PC-9 (cell line): ENCODE data around the gene CEP68. TPM values are rescaled to one million over a fixed set of nuclear protein-coding genes. Genes with fewer than 3 reads are reported as not detected.

Source experiments
- BruUV-seq: library from RNA; stranded (reverse); fragments of 400-500 nt; replicated peaks from 2 replicates; lab custom pipeline; 2021; lab: Mats Ljungman, UMichigan
- CTCF ChIA-PET: fragments of 300-600 bp; sonication (Branson Sonifier 250); formaldehyde crosslinking; loops from one replicate; lab custom pipeline; 2022; ENCODE audit warnings: antibody characterized with exemption; lab: Charles Lee
- POLR2A ChIA-PET: fragments of 300-600 bp; sonication (Branson Sonifier 250); formaldehyde crosslinking; loops from one replicate; lab custom pipeline; 2022; ENCODE audit warnings: antibody characterized with exemption; ENCODE audit not compliant: unreplicated experiment; lab: Charles Lee
- DNase-seq, 2 experiments: peaks; one replicate each; pipeline versions ENCODE4 v3.0.0 to v3.0.0-alpha.2; 2015 to 2022; ENCODE audit warnings: mixed read lengths in 1 of 2
- H2AFZ ChIP-seq: fragments of 200-600 bp; sonication (generic); 2 replicates; pipeline ENCODE4 v1.8.1; 2017; ENCODE audit warnings: antibody characterized with exemption
- H3F3A ChIP-seq: fragments of 200-600 bp; sonication (generic); 2 replicates; pipeline ENCODE4 v1.8.1; 2017; ENCODE audit warnings: antibody characterized with exemption, mild to moderate bottlenecking, low read depth; ENCODE audit not compliant: insufficient read depth
- H3K27ac ChIP-seq: fragments of 200-600 bp; sonication (generic); 2 replicates; pipeline ENCODE4 v1.6.1; 2016; ENCODE audit warnings: mixed run types
- H3K27me3 ChIP-seq: fragments of 200-600 bp; sonication (generic); 2 replicates; pipeline ENCODE4 v1.6.1; 2016; ENCODE audit warnings: low read depth, mixed run types; ENCODE audit not compliant: insufficient read depth
- H3K36me3 ChIP-seq: fragments of 200-600 bp; sonication (generic); 2 replicates; pipeline ENCODE4 v1.6.1; 2016; ENCODE audit warnings: low read depth, mixed run types
- H3K4me1 ChIP-seq: fragments of 200-600 bp; sonication (generic); replicated peaks from 2 replicates; pipeline ENCODE4 v1.6.1; 2016; ENCODE audit warnings: mixed run types; ENCODE audit not compliant: insufficient read depth
- H3K4me2 ChIP-seq: fragments of 200-600 bp; sonication (generic); 2 replicates; pipeline ENCODE4 v1.6.1; 2017; ENCODE audit warnings: mixed run types
- H3K4me3 ChIP-seq: fragments of 200-600 bp; sonication (generic); 2 replicates; pipeline ENCODE4 v1.6.1; 2016; ENCODE audit warnings: mixed run types
- H3K79me2 ChIP-seq: fragments of 200-600 bp; sonication (generic); 2 replicates; pipeline ENCODE4 v1.6.1; 2017; ENCODE audit warnings: low read depth, mixed run types
- H3K9me2 ChIP-seq: fragments of 200-600 bp; sonication (generic); 2 replicates; pipeline ENCODE4 v1.8.1; 2017; ENCODE audit warnings: mild to moderate bottlenecking; ENCODE audit not compliant: insufficient read depth
- H3K9me3 ChIP-seq: fragments of 200-600 bp; sonication (generic); 2 replicates; pipeline ENCODE4 v1.8.1; 2016; ENCODE audit warnings: low read depth; ENCODE audit not compliant: insufficient read depth
- H4K20me1 ChIP-seq: fragments of 200-600 bp; sonication (generic); 2 replicates; pipeline ENCODE4 v1.8.1; 2017; ENCODE audit not compliant: insufficient read depth
- CTCF ChIP-seq: fragments of 200-600 bp; sonication (generic); conservative IDR thresholded peaks from 2 replicates; pipeline ENCODE4 v1.6.1; 2017; ENCODE audit warnings: mixed run types, antibody characterized with exemption, mild to moderate bottlenecking, moderate library complexity
- EZH2 ChIP-seq: fragments of 200-600 bp; sonication (generic); IDR thresholded peaks from 2 replicates; pipeline ENCODE4 v1.8.0; 2017; ENCODE audit warnings: antibody characterized with exemption, low read depth
- intact Hi-C: fragments of 100-400 bp; cut with micrococcal nuclease; formaldehyde crosslinking; loops from one replicate; pipeline ENCODE4 v1.10.0; 2022; ENCODE audit not compliant: unreplicated experiment
- total RNA-seq: library from RNA; stranded (reverse); gene quantifications from 2 replicates; pipeline ENCODE4 v1.2.3, GENCODE V29; 2021

The CEP68 gene
- total RNA-seq, 1 experiment from 2014 or later, result 10.8 TPM

- BruUV-seq, result TSS peak; percentile 64
Observed at GRCh38 chr2:65128297-65129190, 72.3 kb downstream of the CEP68 start.

GRCh38 chr2:65129286-65129825 is 73.1 kb downstream of the CEP68 start:
- H2AFZ ChIP-seq, result peak overlapping the region; percentile 90
- H3K27me3 ChIP-seq, result no peaks in the 10 kb centered on the region
- peak overlapping the region; percentile 98 for H3K4me2 ChIP-seq
- intact Hi-C loops, result no loop called here
- peak in 1 of 2 experiments; percentile 5 for DNase-seq
- H3K9me3 ChIP-seq, result no peaks in the 10 kb centered on the region
- H3F3A ChIP-seq, result peaks cover 14% of the 10 kb centered on the region; the same call in 1 of the 2 replicates
- no peaks in the 10 kb centered on the region for H3K9me2 ChIP-seq
- H3K36me3 ChIP-seq, result no peaks in the 10 kb centered on the region
- BruUV-seq, result no TSS peak
- H3K4me3 ChIP-seq, result peak overlapping the region; percentile 75
- TF ChIP-seq CTCF (no peak), EZH2 (no peak)
- peaks cover 50% of the 10 kb centered on the region for H4K20me1 ChIP-seq
- POLR2A ChIA-PET, result interaction anchor here (0.5 to 1.3 kb wide), 7 partner anchors 26 to 856 kb away, joined by 3 to 36 read pairs (median 5); partner anchors contain the start of gene ACTR2
- H3K27ac ChIP-seq, result peak overlapping the region; percentile 87
- CTCF ChIA-PET, result interaction anchor here (0.6 to 1.1 kb wide), 4 partner anchors 14 to 98 kb away, joined by 3 to 17 read pairs (median 6); partner anchors contain the start of gene ACTR2
- peaks cover 56% of the 10 kb centered on the region for H3K79me2 ChIP-seq
- H3K4me1 ChIP-seq, result peaks cover 33% of the 10 kb centered on the region

More at GRCh38 chr2:65128297-65129190, 72.3 kb downstream of the CEP68 start:
- intact Hi-C loops, result no loop called here
- peak overlapping the region; percentile 98 for H3K4me2 ChIP-seq
- ChIA-PET CTCF (interaction anchor here (1.1 kb wide), 1 partner anchor 14 kb away, joined by 3 read pairs; no protein-coding TSS in a partner anchor), POLR2A (interaction anchor here (0.6 to 0.7 kb wide), 3 partner anchors 11 to 73 kb away, joined by 3 to 4 read pairs (median 4); no protein-coding TSS in a partner anchor)
- 0 out of 2 replicates have a peak overlapping the region, but pooled peaks have one; percentile 9 for H3K27ac ChIP-seq
- H3K79me2 ChIP-seq, result peaks cover 64% of the 10 kb centered on the region
- H3K36me3 ChIP-seq, result no peaks in the 10 kb centered on the region
- H3K4me3 ChIP-seq, result peak overlapping the region; percentile 75
- H3F3A ChIP-seq, result peaks cover 15% of the 10 kb centered on the region
- H4K20me1 ChIP-seq, result peaks cover 58% of the 10 kb centered on the region
- no peak for TF ChIP-seq EZH2
- DNase-seq, result peak in 1 of 2 experiments; percentile 62
- no peaks in the 10 kb centered on the region for H3K9me2 ChIP-seq
- no peaks in the 10 kb centered on the region for H3K27me3 ChIP-seq
- peaks cover 33% of the 10 kb centered on the region for H3K4me1 ChIP-seq
- H2AFZ ChIP-seq, result no peak overlapping the region
- H3K9me3 ChIP-seq, result no peaks in the 10 kb centered on the region

GRCh38 chr2:65129826-65130663 is 73.8 kb downstream of the CEP68 start, which contains the start of gene RAB1A:
TSS of gene RAB1A (minus strand) at chr2:65130106. CDS start at chr2:65129915, 191 bp downstream.
- TF ChIP-seq EZH2 (no peak), CTCF (peak; percentile 52; the same call in 1 of the 2 replicates)
- peak within 1 kb of the TSS; percentile 87 for H3K27ac ChIP-seq
- peak within 1 kb of the TSS; percentile 75 for H3K4me3 ChIP-seq
- H3F3A ChIP-seq, result peaks cover 11% of the 10 kb centered on the region; the same call in 1 of the 2 replicates
- intact Hi-C loops, result loop anchor here (1.0 kb wide), 1 partner anchor 97 kb away; the partner anchor contains the start of gene ACTR2
- peaks cover 33% of the 10 kb centered on the region for H3K4me1 ChIP-seq
- H2AFZ ChIP-seq, result peak within 1 kb of the TSS; percentile 90
- H3K79me2 ChIP-seq, result peaks cover 49% of the 10 kb centered on the region
- peak within 1 kb of the TSS; percentile 98 for H3K4me2 ChIP-seq
- no peaks in the 10 kb centered on the region for H3K36me3 ChIP-seq
- no peaks in the 10 kb centered on the region for H3K9me2 ChIP-seq
- H3K9me3 ChIP-seq, result no peaks in the 10 kb centered on the region
- DNase-seq, result peak; percentile 97 to 99
- no TSS peak for BruUV-seq
- H3K27me3 ChIP-seq, result no peaks in the 10 kb centered on the region
- peaks cover 43% of the 10 kb centered on the region for H4K20me1 ChIP-seq
- ChIA-PET CTCF (interaction anchor here (0.6 to 1.1 kb wide), 7 partner anchors 13 to 216 kb away, joined by 3 to 17 read pairs (median 7); partner anchors contain the start of gene ACTR2), POLR2A (interaction anchor here (0.5 to 1.3 kb wide), 16 partner anchors 27 to 1255 kb away, joined by 3 to 36 read pairs (median 4); partner anchors contain the start of gene ACTR2)
